Stimulated activated CD4-positive, alpha-beta T cell treated with anti-CD3 and anti-CD28 coated beads, TNF-alpha, amount 100 ng/mL, for 24 hours (primary cell): ENCODE measurements around the gene SH2D4B.

Experiments
- DNase-seq, 3 experiments: peaks; one replicate each; pipeline ENCODE4 v3.0.0-alpha.2; 2020; ENCODE audit warnings: low read depth in 3 of 3

The SH2D4B gene

GRCh38 chr10:80633383-80633860 is 95.7 kb downstream of the SH2D4B start:
- no peak for DNase-seq

DNA sequence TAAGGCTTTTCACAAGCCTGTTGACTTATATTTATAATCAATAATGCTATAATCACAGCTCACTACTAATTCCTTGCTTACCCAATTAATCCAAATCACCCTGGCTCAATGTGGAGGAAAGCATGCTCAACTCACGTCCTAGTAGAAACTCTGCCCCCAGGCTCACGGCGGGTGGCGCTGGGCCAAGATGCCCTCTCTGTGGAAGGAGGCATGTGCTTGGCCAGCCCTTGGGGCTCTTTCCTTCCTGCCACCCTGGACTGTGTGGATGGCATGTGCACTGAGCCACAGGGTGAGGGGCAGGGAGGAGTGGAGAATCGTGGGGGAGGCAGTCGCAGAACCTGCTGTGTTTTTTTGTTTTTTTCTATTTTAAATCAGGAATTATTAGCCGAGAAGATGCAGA is 96.2 kb downstream of the SH2D4B start:
- DNase-seq = no peak

- DNase-seq = no peak
Measured at GRCh38 chr10:80642661-80643060, 105.0 kb downstream of the SH2D4B start.

DNA sequence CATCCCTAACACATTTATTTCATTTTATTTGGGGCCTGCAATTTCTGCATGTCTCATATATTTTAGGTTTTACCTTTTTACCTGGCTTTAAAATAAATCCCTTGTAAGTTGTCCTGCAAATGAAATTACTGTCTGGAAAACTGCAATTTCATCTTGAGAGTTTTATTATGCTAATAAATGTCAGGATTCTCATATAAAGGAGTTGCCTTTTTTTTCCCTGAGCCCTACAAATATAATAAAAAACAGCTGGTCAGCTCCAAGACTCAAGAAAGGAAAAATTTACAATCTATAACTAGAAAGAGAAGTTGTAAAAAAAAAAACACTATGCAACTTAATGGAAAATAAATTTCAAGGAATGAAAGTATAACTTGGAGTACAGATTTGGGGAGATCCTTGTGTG is 108.7 kb downstream of the SH2D4B start:
- DNase-seq = no peak

DNA sequence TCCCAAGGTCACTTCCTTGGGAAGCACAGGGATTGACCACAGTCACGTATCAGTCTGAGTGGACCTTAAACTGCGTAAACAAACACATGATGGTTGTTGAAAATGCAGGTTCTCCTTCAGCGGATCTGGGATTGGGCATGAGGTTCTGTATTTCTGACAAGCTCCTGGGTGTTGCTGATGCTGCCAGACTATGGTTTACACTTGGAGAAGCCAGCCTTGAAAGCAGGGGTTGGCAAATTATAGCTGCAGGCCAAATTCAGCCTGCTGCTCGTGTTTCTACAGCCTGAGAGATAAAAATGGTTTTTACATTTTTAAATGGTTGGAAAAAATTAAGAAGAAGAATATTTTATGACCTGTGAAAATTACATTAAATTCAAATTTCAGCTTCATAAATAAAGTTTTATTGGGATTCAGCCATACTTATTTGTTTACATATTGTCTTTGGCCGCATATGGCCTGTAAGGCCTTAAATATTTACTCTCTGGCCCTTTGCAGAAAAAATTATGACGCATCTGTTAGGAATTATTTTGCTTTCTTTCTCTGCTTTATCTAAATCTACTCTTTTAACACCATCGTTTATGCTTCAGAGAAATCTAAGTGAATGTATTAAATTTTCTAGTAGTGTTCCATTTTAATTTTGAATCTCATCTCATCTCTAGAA is 109.6 kb downstream of the SH2D4B start:
- DNase-seq = no peak

- DNase-seq = no peak
Measured at GRCh38 chr10:80648106-80648505, 110.4 kb downstream of the SH2D4B start.

DNA sequence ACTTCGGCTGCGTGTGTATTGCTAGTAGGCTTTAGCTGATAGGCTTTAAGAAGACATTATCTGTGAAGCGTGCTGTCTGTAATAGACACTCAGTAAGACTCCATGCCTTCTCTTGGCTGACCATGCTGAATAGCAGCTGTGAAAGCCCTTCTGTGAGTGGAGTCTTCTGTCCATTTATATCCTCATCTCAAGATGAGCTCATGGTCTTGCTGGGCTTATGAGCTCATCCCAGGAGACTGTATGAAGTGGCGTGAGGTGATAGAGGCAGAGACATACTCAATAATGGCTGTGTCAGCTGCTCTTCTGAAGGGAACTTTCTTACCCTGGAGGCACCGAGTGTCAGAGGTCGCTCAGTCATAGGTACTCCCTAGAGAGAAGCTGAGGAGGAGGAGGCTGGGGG is 111.5 kb downstream of the SH2D4B start:
- DNase-seq = no peak

DNA sequence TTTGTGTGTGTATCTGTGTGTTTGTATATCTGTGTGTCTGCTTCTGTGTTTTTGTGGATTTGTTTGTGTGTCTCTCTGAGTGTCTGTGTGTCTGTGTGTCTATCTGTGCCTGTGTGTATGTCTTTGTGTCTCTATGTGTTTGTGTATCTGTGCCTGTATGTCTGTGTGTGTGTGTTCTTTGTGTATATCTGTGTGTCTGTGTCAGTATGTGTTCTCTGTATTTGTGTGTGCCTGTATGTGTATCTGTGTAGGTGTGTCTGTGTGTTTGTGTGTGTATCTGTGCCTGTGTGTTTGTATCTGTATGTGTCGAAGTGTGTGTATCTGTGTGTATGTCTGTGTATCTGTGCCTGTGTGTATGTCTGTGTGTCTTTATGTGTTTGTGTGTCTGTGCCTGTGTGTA is 118.2 kb downstream of the SH2D4B start:
- DNase-seq = no peak

GRCh38 chr10:80658068-80658467 is 120.4 kb downstream of the SH2D4B start:
- no peak for DNase-seq

- DNase-seq = no peak
Measured at GRCh38 chr10:80659289-80659688, 121.6 kb downstream of the SH2D4B start.

DNA sequence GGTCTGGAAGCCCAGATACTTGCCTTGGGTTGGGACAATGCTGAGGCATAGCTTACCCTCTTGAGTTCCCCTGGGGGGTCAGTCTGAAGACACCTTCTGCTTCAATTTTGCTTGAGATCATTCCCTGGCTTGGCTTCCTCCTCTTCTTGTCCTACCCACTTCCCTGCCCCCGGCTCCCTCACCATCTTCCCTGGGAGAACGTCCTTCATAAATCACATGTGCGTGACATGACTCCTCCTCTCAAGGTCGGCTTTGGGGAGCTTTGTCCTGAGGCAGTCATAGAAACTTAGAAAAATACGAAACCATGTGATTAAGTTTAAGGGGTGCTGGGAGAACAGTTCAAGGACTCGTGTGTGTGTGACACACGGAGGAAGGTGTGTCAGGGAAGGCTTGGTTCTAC is 122.6 kb downstream of the SH2D4B start:
- DNase-seq = no peak

- DNase-seq = no peak
Measured at GRCh38 chr10:80660736-80661135, 123.0 kb downstream of the SH2D4B start.

GRCh38 chr10:80661526-80661925 is 123.8 kb downstream of the SH2D4B start:
- no peak for DNase-seq

- DNase-seq = peak; percentile 48 to 71 (median 50)
Measured at GRCh38 chr10:80662429-80663261, 124.9 kb downstream of the SH2D4B start.

- peak in 2 of 3 experiments; percentile 19 to 62 for DNase-seq
Measured at GRCh38 chr10:80664071-80664680, 126.5 kb downstream of the SH2D4B start.

- no peak for DNase-seq
Measured at GRCh38 chr10:80669485-80669884, 131.8 kb downstream of the SH2D4B start.

GRCh38 chr10:80670774-80671173 is 133.1 kb downstream of the SH2D4B start:
- no peak for DNase-seq

DNA sequence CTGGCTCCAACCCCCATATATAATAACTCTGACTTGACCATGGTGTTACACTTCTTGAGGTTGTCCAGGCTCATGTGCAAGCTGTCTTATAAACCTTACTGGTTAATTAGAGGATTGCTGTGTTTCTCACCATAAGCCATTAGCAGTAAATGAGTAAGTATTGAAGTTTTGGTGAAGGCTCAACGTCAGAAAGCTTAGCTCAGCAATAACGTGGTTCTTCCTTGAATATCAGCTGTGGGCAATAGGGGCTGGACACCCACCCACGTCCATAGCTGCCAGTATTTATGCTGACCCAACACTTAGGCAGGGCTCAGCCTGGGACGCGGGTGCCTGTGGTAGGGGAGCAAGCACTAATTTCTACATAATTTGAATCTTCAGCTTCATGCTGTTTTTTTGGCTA is 134.1 kb downstream of the SH2D4B start:
- DNase-seq = no peak

DNA sequence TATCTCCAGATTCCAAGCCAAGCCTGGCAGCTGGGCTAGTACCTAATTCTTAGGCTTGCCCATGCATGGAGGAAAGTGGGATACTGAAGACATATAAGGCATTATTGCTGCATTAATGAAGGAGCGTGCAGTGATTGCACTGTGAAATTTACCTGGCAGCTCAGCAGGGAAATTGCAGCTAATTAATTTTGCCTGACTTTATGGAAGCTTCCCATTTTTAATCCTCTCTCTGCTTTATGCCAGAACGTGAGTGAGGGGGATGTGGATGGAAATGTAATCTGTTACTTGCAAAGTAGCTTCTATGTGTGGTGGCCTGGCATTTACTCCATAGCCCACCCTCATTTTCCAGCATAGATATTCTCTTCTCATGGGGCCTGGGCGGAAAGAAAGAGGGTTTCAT is 134.9 kb downstream of the SH2D4B start:
- no peak for DNase-seq

- DNase-seq = no peak
Measured at GRCh38 chr10:80674809-80675208, 137.1 kb downstream of the SH2D4B start.

DNA sequence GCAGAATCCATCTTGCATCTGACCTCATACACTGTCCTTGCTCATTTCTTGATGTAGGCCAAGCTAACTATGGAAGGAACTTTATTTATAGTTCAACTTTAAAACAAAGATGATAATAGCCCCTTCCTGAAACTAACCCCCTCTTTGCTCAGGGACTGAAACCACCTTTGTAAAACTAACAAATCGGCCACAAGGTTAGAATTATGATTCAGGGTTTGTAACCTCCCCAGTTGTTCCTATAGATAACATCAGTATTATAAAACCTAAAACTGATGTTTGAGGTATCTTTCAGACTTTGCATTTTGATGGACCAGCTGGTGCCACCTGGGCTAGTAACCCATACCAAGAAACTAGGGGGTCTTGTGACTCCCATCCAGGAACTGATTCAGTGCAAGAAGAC is 143.4 kb downstream of the SH2D4B start:
- DNase-seq = no peak

DNA sequence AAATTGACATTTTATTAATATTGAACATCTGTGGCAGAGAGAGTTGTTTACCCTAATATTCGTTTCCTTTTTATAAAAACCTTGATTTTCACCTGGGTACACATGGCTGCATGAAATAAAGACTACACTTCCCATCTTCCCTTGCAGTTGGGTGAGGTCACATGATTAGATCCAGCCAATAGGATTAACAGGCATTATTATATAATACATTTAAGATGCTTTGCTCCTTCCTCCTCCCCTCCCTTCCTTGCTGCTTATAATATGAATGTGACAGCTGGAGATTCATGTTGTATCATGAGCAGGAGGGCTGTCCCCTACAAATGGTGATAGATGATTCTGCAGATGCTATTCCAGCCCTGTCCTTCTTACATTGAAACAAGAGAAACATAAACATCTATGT is 146.6 kb downstream of the SH2D4B start:
- DNase-seq = no peak

- DNase-seq = no peak
Measured at GRCh38 chr10:80685355-80685754, 147.7 kb downstream of the SH2D4B start.
